IMR-90 (cell line): Measurements from ENCODE around the gene MPRIP. TPM values are rescaled to one million over a fixed set of nuclear protein-coding genes. Genes with fewer than 3 reads are reported as not detected.
A peak's percentile ranks its signal among the peaks of the same experiment; 100 is the strongest.

Source experiments
- ATAC-seq: fragments of 200-7000 bp; cut with Tn5 transposase; 2 replicates; pipeline ENCODE4 v1.9.1; 2020; ENCODE audit warnings: low read depth, mild to moderate bottlenecking, moderate library complexity
- BruUV-seq: library from RNA; stranded (reverse); fragments of 400-500 nt; replicated peaks from 2 replicates; lab custom pipeline; 2021; lab: Mats Ljungman, UMichigan
- CTCF ChIA-PET: fragments of 300-600 bp; formaldehyde crosslinking; extraction: SDS; loops from one replicate; lab custom pipeline; 2021; ENCODE audit warnings: antibody characterized with exemption; lab: Yijun Ruan, JAX
- POLR2A ChIA-PET: fragments of 300-600 bp; sonication (Branson Sonifier 250); formaldehyde crosslinking; loops from one replicate; lab custom pipeline; 2022; ENCODE audit warnings: antibody characterized with exemption; ENCODE audit not compliant: unreplicated experiment; lab: Charles Lee
- DNase-seq: peaks from one replicate; pipeline ENCODE4 v3.0.0; 2013
- H2AFZ ChIP-seq: replicated peaks from 2 replicates; pipeline ENCODE3; 2013; ENCODE audit warnings: low read length, mild to moderate bottlenecking; ENCODE audit not compliant: poor library complexity
- H2AK5ac ChIP-seq: 2 replicates; pipeline ENCODE4 v1.6.1; 2013; ENCODE audit warnings: low read depth, low read length, inconsistent platforms
- H2AK9ac ChIP-seq: replicated peaks from 2 replicates; pipeline ENCODE3; 2013; ENCODE audit warnings: mild to moderate bottlenecking, low read depth, low read length, moderate library complexity; ENCODE audit not compliant: poor library complexity
- H2BK120ac ChIP-seq: 2 replicates; pipeline ENCODE4 v1.6.1; 2013; ENCODE audit warnings: low read depth, low read length, inconsistent platforms
- H2BK15ac ChIP-seq: 3 replicates; pipeline ENCODE4 v1.6.1; 2013; ENCODE audit warnings: low read depth, low read length, inconsistent platforms
- H2BK20ac ChIP-seq: 2 replicates; pipeline ENCODE4 v1.6.1; 2013; ENCODE audit warnings: low read depth, mild to moderate bottlenecking, inconsistent platforms, low read length, moderate library complexity
- H2BK5ac ChIP-seq: 2 replicates; pipeline ENCODE4 v1.6.1; 2013; ENCODE audit warnings: mild to moderate bottlenecking, low read depth, low read length, inconsistent platforms; ENCODE audit not compliant: poor library complexity, severe bottlenecking
- H3K14ac ChIP-seq: replicated peaks from 2 replicates; pipeline ENCODE4 v1.6.1; 2013; ENCODE audit warnings: low read depth, low read length, inconsistent platforms
- H3K18ac ChIP-seq: 2 replicates; pipeline ENCODE4 v1.6.1; 2013; ENCODE audit warnings: low read depth, low read length, control low read depth
- H3K23ac ChIP-seq: 2 replicates; pipeline ENCODE4 v1.6.1; 2013; ENCODE audit warnings: low read depth, low read length, inconsistent platforms
- H3K27ac ChIP-seq: 2 replicates; pipeline ENCODE4 v1.5.1; 2013; ENCODE audit warnings: mild to moderate bottlenecking, control low read depth, low read length; ENCODE audit not compliant: insufficient read depth
- H3K27me3 ChIP-seq: 2 replicates; pipeline ENCODE4 v1.6.1; 2013; ENCODE audit warnings: low read length; ENCODE audit not compliant: control insufficient read depth, insufficient read depth
- H3K36me3 ChIP-seq: 2 replicates; pipeline ENCODE4 v1.6.1; 2013; ENCODE audit warnings: low read length, mixed read lengths; ENCODE audit not compliant: control insufficient read depth, insufficient read depth
- H3K4ac ChIP-seq: 2 replicates; pipeline ENCODE4 v1.6.1; 2013; ENCODE audit warnings: low read depth, low read length, inconsistent platforms
- H3K4me1 ChIP-seq: 2 replicates; pipeline ENCODE4 v1.6.1; 2013; ENCODE audit warnings: low read length, mixed read lengths; ENCODE audit not compliant: control insufficient read depth, insufficient read depth
- H3K4me2 ChIP-seq: 2 replicates; pipeline ENCODE4 v1.6.1; 2013; ENCODE audit warnings: low read depth, mild to moderate bottlenecking, control low read depth, low read length, moderate library complexity
- H3K4me3 ChIP-seq: 2 replicates; pipeline ENCODE4 v1.5.1; 2013; ENCODE audit warnings: low read depth, mild to moderate bottlenecking, control low read depth, low read length, moderate library complexity; ENCODE audit not compliant: insufficient read depth
- H3K56ac ChIP-seq: 2 replicates; pipeline ENCODE4 v1.6.1; 2013; ENCODE audit warnings: low read length, inconsistent platforms; ENCODE audit not compliant: insufficient read depth; ENCODE audit errors: extremely low read depth
- H3K79me1 ChIP-seq, 2 experiments: 2 replicates each; pipeline ENCODE4 v1.6.1; 2013; ENCODE audit warnings: low read length in 2 of 2, inconsistent platforms in 1 of 2, low read depth in 1 of 2
- H3K9ac ChIP-seq: 2 replicates; pipeline ENCODE4 v1.6.1; 2013; ENCODE audit warnings: low read depth, low read length, control low read depth
- H3K9me1 ChIP-seq: 2 replicates; pipeline ENCODE4 v1.6.1; 2013; ENCODE audit warnings: low read length, inconsistent platforms; ENCODE audit not compliant: insufficient read depth
- H3K9me3 ChIP-seq: 2 replicates; pipeline ENCODE4 v1.6.1; 2013; ENCODE audit warnings: low read length; ENCODE audit not compliant: control insufficient read depth, insufficient read depth
- H4K20me1 ChIP-seq: 2 replicates; pipeline ENCODE4 v1.6.1; 2013; ENCODE audit warnings: low read length, inconsistent platforms; ENCODE audit not compliant: insufficient read depth
- H4K5ac ChIP-seq: 2 replicates; pipeline ENCODE4 v1.6.1; 2013; ENCODE audit warnings: mild to moderate bottlenecking, low read depth, low read length, control low read depth
- H4K8ac ChIP-seq, 2 experiments: 2 replicates each; pipeline ENCODE4 v1.6.1; 2013; ENCODE audit warnings: low read depth in 2 of 2, low read length in 2 of 2, control low read depth in 1 of 2, inconsistent platforms in 1 of 2
- H4K91ac ChIP-seq: 2 replicates; pipeline ENCODE4 v1.6.1; 2013; ENCODE audit warnings: low read depth, low read length, inconsistent platforms; ENCODE audit not compliant: insufficient read depth
- BHLHE40 ChIP-seq: fragments of 150-350 bp; IDR thresholded peaks from 2 replicates; pipeline ENCODE4 v1.6.1; 2016; ENCODE audit warnings: mild to moderate bottlenecking, low read depth, low read length
- CEBPB ChIP-seq: IDR thresholded peaks from 2 replicates; pipeline ENCODE4 v1.6.1; 2012; ENCODE audit warnings: low read depth, low read length, improper control_type of control experiment
- FOS ChIP-seq: fragments of 150-350 bp; IDR thresholded peaks from 2 replicates; pipeline ENCODE4 v1.6.1; 2016; ENCODE audit warnings: low read depth, low read length
- MAFK ChIP-seq: IDR thresholded peaks from 2 replicates; pipeline ENCODE4 v1.6.1; 2012; ENCODE audit warnings: low read depth, low read length, improper control_type of control experiment
- MXI1 ChIP-seq: IDR thresholded peaks from 2 replicates; pipeline ENCODE4 v1.6.1; 2012; ENCODE audit warnings: low read depth, mild to moderate bottlenecking, low read length, moderate library complexity, borderline replicate concordance
- POLR2A ChIP-seq: IDR thresholded peaks from 2 replicates; pipeline ENCODE4 v1.6.1; 2012; ENCODE audit warnings: mild to moderate bottlenecking, low read depth, low read length
- RAD21 ChIP-seq: IDR thresholded peaks from 2 replicates; pipeline ENCODE4 v1.6.1; 2012; ENCODE audit warnings: low read length, improper control_type of control experiment
- RCOR1 ChIP-seq: IDR thresholded peaks from 2 replicates; pipeline ENCODE4 v1.6.1; 2012; ENCODE audit warnings: mild to moderate bottlenecking, low read length, improper control_type of control experiment; ENCODE audit not compliant: insufficient replicate concordance
- USF2 ChIP-seq: fragments of 150-350 bp; IDR thresholded peaks from 2 replicates; pipeline ENCODE4 v1.6.1; 2017; ENCODE audit warnings: mild to moderate bottlenecking, antibody characterized with exemption, low read length, low read depth
- WGBS, 2 experiments: methylation state at CpG; one replicate each; pipeline versions ENCODE4 v1.1.5 to v1.1.7; 2013; ENCODE audit warnings: missing lambda C conversion rate in 2 of 2; ENCODE audit not compliant: insufficient read length in 1 of 2; ENCODE audit errors: extremely low coverage in 2 of 2; 5-methylcytosine and 5-hydroxymethylcytosine counted together
- dilution Hi-C: fragments of 300-500 bp; cut with HindIII; formaldehyde crosslinking; loops from one replicate; pipeline ENCODE4 v1.14.3; 2018; ENCODE audit warnings: low sequenced_read_pairs; ENCODE audit not compliant: unreplicated experiment
- in situ Hi-C: fragments of 300-500 bp; cut with MboI; formaldehyde crosslinking; loops from 3 replicates; pipeline ENCODE4 v1.14.3; 2019; ENCODE audit warnings: low sequenced_read_pairs, inconsistent platforms, mixed read lengths
- intact Hi-C: fragments of 100-400 bp; cut with micrococcal nuclease; formaldehyde crosslinking; loops from 2 replicates; pipeline ENCODE4 v1.10.0; 2022
- polyA plus RNA-seq, 3 experiments: library from polyadenylated mRNA; depleted of rRNA; stranded (reverse); fragments of >200 nt; gene quantifications; 2 replicates each; pipeline ENCODE4 v1.2.3, GENCODE V29; 2012; ENCODE audit warnings: low replicate concordance in 1 of 3
- total RNA-seq: library from RNA; depleted of rRNA; stranded (reverse); fragments of >200 nt; gene quantifications from 2 replicates; pipeline ENCODE4 v1.2.3, GENCODE V29; 2012

Gene MPRIP
- total and polyA plus RNA-seq, 2 of the 4 experiments (the other 2 are of a cell fraction) = 111 to 149 TPM

- ChIA-PET CTCF (interaction anchor here (1.4 to 1.6 kb wide), 2 partner anchors 11 to 22 kb away, joined by 3 to 6 read pairs; no protein-coding TSS in a partner anchor), POLR2A (no interaction called here)
- no TSS peak for BruUV-seq
- Histone ChIP-seq H3K79me1 (peaks cover 50 to 94% of the 10 kb centered on the region in 2 experiments), H3K4me3 (no peak overlapping the region), H3K9ac (no peak overlapping the region), H2BK5ac (peak overlapping the region; percentile 14), H3K27ac (peak overlapping the region; percentile 10; the same call in 1 of the 2 replicates), H3K14ac (peak overlapping the region; percentile 79), H3K56ac (no peak overlapping the region), H3K4me1 (peaks cover 31% of the 10 kb centered on the region), H4K8ac (peak overlapping the region in 1 of 2 experiments; percentile 59; a peak in 1 of 4 replicates), H2BK120ac (no peak overlapping the region), H4K91ac (no peak overlapping the region; the same call in 1 of the 2 replicates), H3K18ac (no peak overlapping the region), H2BK20ac (no peak overlapping the region), H3K23ac (0 out of 2 replicates have a peak overlapping the region, but pooled peaks have one; percentile 29), H2AK9ac (peak overlapping the region; percentile 81), H3K9me3 (no peaks in the 10 kb centered on the region), H3K36me3 (no peaks in the 10 kb centered on the region), H4K5ac (peak overlapping the region; percentile 42; the same call in 1 of the 2 replicates), H3K9me1 (peaks cover 65% of the 10 kb centered on the region), H2BK15ac (no peak overlapping the region), H2AFZ (no peak overlapping the region), H3K4me2 (peak overlapping the region; percentile 27; the same call in 1 of the 2 replicates), H3K27me3 (no peaks in the 10 kb centered on the region), H3K4ac (peak overlapping the region; percentile 36; the same call in 1 of the 2 replicates), H4K20me1 (peaks cover 93% of the 10 kb centered on the region), H2AK5ac (peak overlapping the region; percentile 78; the same call in 1 of the 2 replicates)
- ATAC-seq (peak; percentile 54), DNase-seq (peak; percentile 86)
- dilution Hi-C loops = no loop called here
- WGBS, 2 experiments = no CpG with 5 or more reads among the region's 5 CpGs
- in situ Hi-C loops = no loop called here
- TF ChIP-seq USF2 = peak; percentile 25; the same call in 1 of the 2 replicates
- no peak for TF ChIP-seq RAD21
- peak; percentile 62; the same call in 1 of the 2 replicates for TF ChIP-seq MAFK
- TF ChIP-seq CEBPB = peak; percentile 24; the same call in 1 of the 2 replicates
- TF ChIP-seq POLR2A = no peak
- peak; percentile 43; the same call in 1 of the 2 replicates for TF ChIP-seq FOS
- no peak for TF ChIP-seq RCOR1
- TF ChIP-seq BHLHE40 = peak; percentile 91
- TF ChIP-seq MXI1 = peak; percentile 67
- intact Hi-C loops = no loop called here
Measured at GRCh38 chr17:17119533-17119932, 77.3 kb downstream of the MPRIP start.
